Measurements from ENCODE around the gene TRAPPC12. TPM values are rescaled to one million over a fixed set of nuclear protein-coding genes. Genes with fewer than 3 reads are reported as not detected.

TRAPPC12 gene
- polyA plus RNA-seq, 1 donor from 2014 or later = 76.2 TPM

GRCh38 chr2:3503046-3503445 is 123.6 kb downstream of the TRAPPC12 start:
- Histone ChIP-seq H3K9ac (ENCODE audit: low read length) (no peak overlapping the region), H3K4me3 (ENCODE audit: low read length) (no peak overlapping the region), H3K4me2 (ENCODE audit: low read length) (no peak overlapping the region), H3K79me2 (replicated peaks; ENCODE audit: insufficient read depth, low read length) (no peaks in the 10 kb centered on the region), H3K27me3 (ENCODE audit: insufficient read depth, low read depth, low read length) (no peaks in the 10 kb centered on the region), H4K20me1 (ENCODE audit: insufficient read depth) (no peaks in the 10 kb centered on the region), H3K27ac (ENCODE audit: low read length) (no peak overlapping the region), H3K9me2 (ENCODE audit: insufficient read depth, low read length) (no peaks in the 10 kb centered on the region), H3F3A (ENCODE audit: insufficient read depth, low read length, poor library complexity, severe bottlenecking) (no peaks in the 10 kb centered on the region), H2AFZ (ENCODE audit: low read depth, low read length) (no peak overlapping the region), H3K9me3 (ENCODE audit: low read length) (no peaks in the 10 kb centered on the region), H3K36me3 (ENCODE audit: insufficient read depth, low read length) (no peaks in the 10 kb centered on the region)
- no peak for TF ChIP-seq EP300 (conservative IDR thresholded peaks at IDR 0.05; ENCODE audit: poor library complexity, severe bottlenecking)
- no peak for TF ChIP-seq SMC3 (conservative IDR thresholded peaks at IDR 0.05; ENCODE audit: poor library complexity)
- no peak for TF ChIP-seq POLR2AphosphoS5 (IDR thresholded peaks at IDR 0.05)
- TF ChIP-seq CTCF (IDR thresholded peaks at IDR 0.05; ENCODE audit: poor library complexity, severe bottlenecking) = no peak
- TF ChIP-seq MXI1 (conservative IDR thresholded peaks at IDR 0.05; ENCODE audit: poor library complexity, severe bottlenecking) = no peak
- TF ChIP-seq REST (IDR thresholded peaks at IDR 0.05; ENCODE audit: borderline replicate concordance) = no peak
- no peak for TF ChIP-seq RAD21 (conservative IDR thresholded peaks at IDR 0.05)
- TF ChIP-seq EZH2 (IDR thresholded peaks at IDR 0.05; ENCODE audit: borderline replicate concordance, insufficient read depth, low read length, poor library complexity, severe bottlenecking) = no peak
- TF ChIP-seq TAF1 (IDR thresholded peaks at IDR 0.05; ENCODE audit: low read depth) = no peak

GRCh38 chr2:3503483-3503882 is 124.0 kb downstream of the TRAPPC12 start:
- Histone ChIP-seq H3K9me3 (ENCODE audit: low read length) (no peaks in the 10 kb centered on the region), H3K9ac (ENCODE audit: low read length) (no peak overlapping the region), H3K27me3 (ENCODE audit: insufficient read depth, low read depth, low read length) (no peaks in the 10 kb centered on the region), H2AFZ (ENCODE audit: low read depth, low read length) (no peak overlapping the region), H3K79me2 (replicated peaks; ENCODE audit: insufficient read depth, low read length) (no peaks in the 10 kb centered on the region), H3F3A (ENCODE audit: insufficient read depth, low read length, poor library complexity, severe bottlenecking) (no peaks in the 10 kb centered on the region), H3K9me2 (ENCODE audit: insufficient read depth, low read length) (no peaks in the 10 kb centered on the region), H3K27ac (ENCODE audit: low read length) (no peak overlapping the region), H3K4me3 (ENCODE audit: low read length) (no peak overlapping the region), H4K20me1 (ENCODE audit: insufficient read depth) (no peaks in the 10 kb centered on the region), H3K4me2 (ENCODE audit: low read length) (no peak overlapping the region), H3K36me3 (ENCODE audit: insufficient read depth, low read length) (no peaks in the 10 kb centered on the region)
- TF ChIP-seq POLR2AphosphoS5 (IDR thresholded peaks at IDR 0.05) (no peak), RAD21 (conservative IDR thresholded peaks at IDR 0.05) (no peak), CTCF (IDR thresholded peaks at IDR 0.05; ENCODE audit: poor library complexity, severe bottlenecking) (no peak), REST (IDR thresholded peaks at IDR 0.05; ENCODE audit: borderline replicate concordance) (no peak), EZH2 (IDR thresholded peaks at IDR 0.05; ENCODE audit: borderline replicate concordance, insufficient read depth, low read length, poor library complexity, severe bottlenecking) (no peak), TAF1 (IDR thresholded peaks at IDR 0.05; ENCODE audit: low read depth) (no peak), EP300 (conservative IDR thresholded peaks at IDR 0.05; ENCODE audit: poor library complexity, severe bottlenecking) (no peak), SMC3 (conservative IDR thresholded peaks at IDR 0.05; ENCODE audit: poor library complexity) (no peak), MXI1 (conservative IDR thresholded peaks at IDR 0.05; ENCODE audit: poor library complexity, severe bottlenecking) (no peak)
